ENCODE results near the gene GPR162.
A peak's percentile ranks its signal among the peaks of the same experiment; 100 is the strongest.

GPR162 gene

DNA sequence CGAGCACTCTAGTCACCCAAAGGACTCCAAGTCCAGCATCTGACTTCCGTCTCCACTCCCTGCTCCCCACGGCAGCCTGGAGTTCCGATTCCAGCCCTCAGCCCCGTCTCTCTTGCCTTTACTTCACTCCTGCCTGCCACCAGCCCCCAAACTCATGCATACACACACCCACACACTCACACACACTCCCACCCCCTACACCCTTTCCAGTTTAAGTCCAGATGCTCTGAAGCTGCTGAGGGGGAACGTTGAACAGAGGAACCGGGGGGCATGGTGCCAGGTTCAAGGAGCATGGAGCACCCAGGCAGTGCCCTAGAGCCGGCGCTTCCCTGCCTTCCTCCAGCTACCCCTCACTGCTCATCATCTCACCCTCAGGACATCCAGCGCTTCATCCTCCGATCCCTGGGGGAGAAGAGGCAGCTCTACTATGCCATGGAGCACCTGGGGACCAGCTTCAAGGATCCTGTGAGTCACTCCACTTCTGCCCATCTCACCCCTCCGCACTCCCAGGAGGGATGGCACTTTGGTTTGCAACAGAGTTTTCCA is 9.9 kb downstream of the GPR162 start:
- no peak for ATAC-seq (ENCODE audit: low read depth)
- no peak for DNase-seq (ENCODE audit: low spot score in 2 of 2)
- Mint-ChIP-seq H3K27me3 (peaks cover 27% of the 10 kb centered on the region), H3K36me3 (no peaks in the 10 kb centered on the region), H3K4me3 (no peak overlapping the region), H3K9me3 (no peaks in the 10 kb centered on the region), H3K27ac (no peak overlapping the region), H3K4me1 (peaks cover 20% of the 10 kb centered on the region)

DNA sequence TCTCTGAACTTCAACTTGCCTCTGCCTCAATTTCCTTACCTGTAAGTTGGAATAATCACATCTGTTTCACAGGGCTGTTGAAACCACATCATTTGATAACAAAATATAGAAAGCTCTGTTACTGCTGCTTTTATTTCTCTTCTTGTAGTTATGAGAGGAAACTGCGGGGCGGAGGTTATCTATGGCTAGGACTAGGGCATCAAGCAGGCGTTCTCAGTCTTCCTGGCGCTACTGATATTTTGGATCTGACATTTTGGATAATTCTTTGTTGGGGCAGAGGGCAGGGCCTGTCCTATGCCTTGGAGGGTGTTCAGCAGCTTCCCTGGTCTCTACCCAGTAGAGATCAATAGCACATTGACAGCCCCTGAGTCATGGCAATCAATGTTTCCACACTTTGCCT is 10.5 kb downstream of the GPR162 start:
- no peaks in the 10 kb centered on the region for H3K36me3 Mint-ChIP-seq
- H3K9me3 Mint-ChIP-seq: no peaks in the 10 kb centered on the region
- H3K27ac Mint-ChIP-seq: no peak overlapping the region
- ATAC-seq (ENCODE audit: low read depth) (no peak), DNase-seq (ENCODE audit: low spot score in 2 of 2) (no peak)
- H3K27me3 Mint-ChIP-seq: peaks cover 25% of the 10 kb centered on the region
- peaks cover 20% of the 10 kb centered on the region for H3K4me1 Mint-ChIP-seq
- no peak overlapping the region for H3K4me3 Mint-ChIP-seq

DNA sequence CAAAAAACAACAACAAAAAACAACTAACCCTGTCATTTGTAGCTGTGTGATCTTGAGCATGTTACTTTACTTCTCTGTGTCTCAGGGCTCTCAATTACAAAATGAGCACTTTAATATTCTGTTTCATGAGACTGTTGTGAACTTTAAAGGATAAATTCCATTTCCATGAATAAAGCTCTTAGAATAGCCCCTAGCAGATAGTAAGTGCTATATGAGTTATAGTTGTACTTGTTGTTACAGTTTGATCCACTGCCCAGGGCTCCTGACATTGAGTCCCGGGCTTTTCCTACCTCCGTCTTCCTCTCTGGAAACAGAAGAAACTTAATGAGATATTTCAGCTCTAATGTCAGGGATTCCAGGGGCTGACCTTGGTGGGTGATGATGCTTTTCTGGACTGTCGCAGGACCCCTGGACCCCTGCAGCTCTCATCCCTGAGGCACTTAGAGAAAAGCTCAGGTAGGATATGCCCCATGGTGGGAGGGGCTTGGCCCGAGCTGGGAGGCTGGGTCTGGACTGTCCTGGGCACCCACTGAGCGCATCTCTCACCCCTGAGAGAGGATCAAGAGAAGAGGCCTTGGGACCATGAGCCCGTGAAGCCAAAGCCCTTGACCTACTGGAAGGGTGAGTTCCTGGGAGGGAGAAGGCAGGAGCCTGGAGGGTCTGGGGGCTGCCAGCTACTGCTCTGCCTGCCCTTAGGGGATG is 11.7 kb downstream of the GPR162 start:
- Mint-ChIP-seq H3K27me3 (peaks cover 17% of the 10 kb centered on the region), H3K36me3 (no peaks in the 10 kb centered on the region), H3K27ac (no peak overlapping the region), H3K4me3 (no peak overlapping the region), H3K4me1 (peaks cover 12% of the 10 kb centered on the region), H3K9me3 (no peaks in the 10 kb centered on the region)
- ATAC-seq (ENCODE audit: low read depth) (no peak), DNase-seq (ENCODE audit: low spot score in 2 of 2) (no peak)

DNA sequence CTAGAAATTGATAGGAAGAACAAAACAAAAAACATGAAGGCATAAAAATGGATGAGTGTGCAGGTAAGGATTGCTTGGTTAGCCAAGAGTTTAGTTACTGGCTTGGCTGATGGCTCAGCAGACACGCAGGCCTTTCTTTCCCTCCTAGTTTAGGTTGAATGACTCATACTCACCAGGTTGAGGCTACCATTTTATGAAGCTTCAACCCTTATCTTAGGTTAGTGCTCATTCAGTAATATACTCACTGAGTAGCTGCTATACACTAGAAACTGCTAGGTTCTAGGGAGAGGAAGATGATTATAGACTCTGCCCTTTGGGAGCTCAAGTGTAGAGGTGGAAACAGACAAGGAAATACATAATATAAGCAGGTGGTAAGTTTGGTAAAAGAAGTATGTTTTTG is 12.6 kb downstream of the GPR162 start:
- no peak for ATAC-seq (ENCODE audit: low read depth)
- Mint-ChIP-seq H3K36me3 (no peaks in the 10 kb centered on the region), H3K27ac (no peak overlapping the region), H3K27me3 (peaks cover 12% of the 10 kb centered on the region), H3K4me3 (no peak overlapping the region), H3K4me1 (peaks cover 11% of the 10 kb centered on the region), H3K9me3 (no peaks in the 10 kb centered on the region)
- no peak for DNase-seq (ENCODE audit: low spot score in 2 of 2)

DNA sequence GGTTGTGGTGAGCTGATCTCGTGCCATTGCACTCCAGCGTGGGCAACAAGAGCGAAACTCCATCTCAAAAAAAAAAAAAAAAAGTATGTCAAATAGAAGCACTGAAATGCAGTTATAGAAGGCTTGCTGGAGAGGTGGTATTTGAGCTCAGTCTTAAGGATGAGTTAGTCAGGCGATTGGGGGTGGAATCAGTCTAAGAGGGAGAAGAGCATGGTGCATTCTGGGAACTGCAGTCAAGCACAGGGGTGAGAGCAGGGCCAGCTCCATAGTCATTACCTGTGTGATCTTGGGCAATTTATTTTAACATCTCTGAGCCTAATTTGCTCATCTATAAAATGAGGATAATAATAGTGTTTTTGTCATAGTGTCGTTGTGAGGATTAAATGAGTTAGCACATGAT is 13.3 kb downstream of the GPR162 start:
- no peaks in the 10 kb centered on the region for H3K9me3 Mint-ChIP-seq
- DNase-seq (ENCODE audit: low spot score in 2 of 2) (no peak), ATAC-seq (ENCODE audit: low read depth) (no peak)
- no peak overlapping the region for H3K27ac Mint-ChIP-seq
- no peak overlapping the region for H3K4me3 Mint-ChIP-seq
- peaks cover 9% of the 10 kb centered on the region for H3K27me3 Mint-ChIP-seq
- peaks cover 11% of the 10 kb centered on the region for H3K4me1 Mint-ChIP-seq
- H3K36me3 Mint-ChIP-seq: no peaks in the 10 kb centered on the region

DNA sequence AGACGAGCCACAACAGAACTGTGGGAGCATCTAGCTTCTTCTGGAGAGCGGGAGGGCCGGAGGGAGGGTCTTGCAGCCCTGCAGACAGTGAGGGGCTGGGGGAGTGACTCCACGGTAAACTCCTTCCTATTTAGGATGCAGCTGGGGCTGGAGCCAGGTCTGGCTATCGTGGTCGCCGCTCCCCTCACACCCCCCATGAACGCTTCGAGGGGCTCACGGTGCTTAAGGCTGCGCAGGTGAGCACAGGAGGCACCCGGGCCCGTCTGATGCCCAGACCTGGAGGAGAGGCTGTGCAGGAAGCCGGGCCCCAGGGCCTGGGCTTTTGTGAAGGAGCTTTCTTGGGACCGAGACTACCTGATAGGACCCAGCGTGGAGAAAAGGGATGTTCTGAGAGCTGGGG is 15.2 kb downstream of the GPR162 start:
- no peaks in the 10 kb centered on the region for H3K27me3 Mint-ChIP-seq
- no peak overlapping the region for H3K4me3 Mint-ChIP-seq
- ATAC-seq (ENCODE audit: low read depth) (no peak), DNase-seq (ENCODE audit: low spot score in 2 of 2) (no peak)
- H3K27ac Mint-ChIP-seq: no peak overlapping the region
- peaks cover 17% of the 10 kb centered on the region for H3K4me1 Mint-ChIP-seq
- H3K36me3 Mint-ChIP-seq: no peaks in the 10 kb centered on the region
- no peaks in the 10 kb centered on the region for H3K9me3 Mint-ChIP-seq

DNA sequence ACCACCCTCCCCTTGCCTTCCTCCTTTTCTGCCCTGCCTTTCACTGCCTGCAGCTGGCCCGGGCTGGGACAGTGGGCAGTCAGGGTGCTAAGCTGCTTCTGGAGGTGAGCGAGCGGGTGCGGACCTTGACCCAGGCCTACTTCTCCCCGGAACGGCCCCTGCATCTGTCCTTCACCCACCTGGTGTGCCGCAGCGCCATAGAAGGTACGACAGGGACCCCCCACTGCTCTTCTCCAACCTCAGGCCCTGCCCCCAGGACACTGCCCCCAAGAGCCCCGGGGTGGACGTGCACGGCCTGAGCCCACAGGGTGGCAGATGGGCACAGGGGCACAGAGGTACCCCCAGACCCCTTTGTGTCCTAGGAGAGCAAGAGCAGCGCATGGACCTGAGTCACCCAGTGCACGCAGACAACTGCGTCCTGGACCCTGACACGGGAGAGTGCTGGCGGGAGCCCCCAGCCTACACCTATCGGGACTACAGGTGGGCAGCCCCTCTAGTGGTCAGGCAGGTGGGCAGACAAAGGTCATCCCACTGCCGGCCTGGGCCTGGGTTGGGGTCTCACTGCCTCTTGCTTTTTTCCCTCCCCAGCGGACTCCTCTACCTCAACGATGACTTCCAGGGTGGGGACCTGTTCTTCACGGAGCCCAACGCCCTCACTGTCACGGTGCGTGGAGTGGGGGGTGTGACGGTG is 15.9 kb downstream of the GPR162 start:
- Mint-ChIP-seq H3K4me1 (peaks cover 17% of the 10 kb centered on the region), H3K4me3 (no peak overlapping the region), H3K9me3 (no peaks in the 10 kb centered on the region), H3K27ac (no peak overlapping the region), H3K36me3 (no peaks in the 10 kb centered on the region), H3K27me3 (no peaks in the 10 kb centered on the region)
- DNase-seq (ENCODE audit: low spot score in 2 of 2) (no peak), ATAC-seq (ENCODE audit: low read depth) (no peak)

DNA sequence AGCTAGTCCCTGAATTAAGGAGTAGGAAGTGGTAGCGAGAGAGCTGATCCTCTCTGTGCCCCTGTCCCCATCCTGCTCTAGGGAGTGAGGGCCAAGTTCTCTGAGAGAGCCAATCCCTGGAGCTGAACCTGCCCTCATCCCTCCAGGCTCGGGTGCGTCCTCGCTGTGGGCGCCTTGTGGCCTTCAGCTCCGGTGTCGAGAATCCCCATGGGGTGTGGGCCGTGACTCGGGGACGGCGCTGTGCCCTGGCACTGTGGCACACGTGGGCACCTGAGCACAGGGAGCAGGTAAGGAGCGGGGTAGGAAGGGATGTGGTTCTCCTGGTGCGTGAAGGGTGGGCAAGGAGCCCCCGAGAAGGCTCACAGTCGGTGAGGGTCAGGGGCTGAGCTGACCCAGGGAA is 17.2 kb downstream of the GPR162 start:
- no peak for ATAC-seq (ENCODE audit: low read depth)
- DNase-seq (ENCODE audit: low spot score in 2 of 2): no peak
- peaks cover 6% of the 10 kb centered on the region for H3K27me3 Mint-ChIP-seq
- H3K4me3 Mint-ChIP-seq: peak overlapping the region; percentile 21
- H3K27ac Mint-ChIP-seq: no peak overlapping the region
- H3K36me3 Mint-ChIP-seq: no peaks in the 10 kb centered on the region
- H3K9me3 Mint-ChIP-seq: no peaks in the 10 kb centered on the region
- peaks cover 22% of the 10 kb centered on the region for H3K4me1 Mint-ChIP-seq

DNA sequence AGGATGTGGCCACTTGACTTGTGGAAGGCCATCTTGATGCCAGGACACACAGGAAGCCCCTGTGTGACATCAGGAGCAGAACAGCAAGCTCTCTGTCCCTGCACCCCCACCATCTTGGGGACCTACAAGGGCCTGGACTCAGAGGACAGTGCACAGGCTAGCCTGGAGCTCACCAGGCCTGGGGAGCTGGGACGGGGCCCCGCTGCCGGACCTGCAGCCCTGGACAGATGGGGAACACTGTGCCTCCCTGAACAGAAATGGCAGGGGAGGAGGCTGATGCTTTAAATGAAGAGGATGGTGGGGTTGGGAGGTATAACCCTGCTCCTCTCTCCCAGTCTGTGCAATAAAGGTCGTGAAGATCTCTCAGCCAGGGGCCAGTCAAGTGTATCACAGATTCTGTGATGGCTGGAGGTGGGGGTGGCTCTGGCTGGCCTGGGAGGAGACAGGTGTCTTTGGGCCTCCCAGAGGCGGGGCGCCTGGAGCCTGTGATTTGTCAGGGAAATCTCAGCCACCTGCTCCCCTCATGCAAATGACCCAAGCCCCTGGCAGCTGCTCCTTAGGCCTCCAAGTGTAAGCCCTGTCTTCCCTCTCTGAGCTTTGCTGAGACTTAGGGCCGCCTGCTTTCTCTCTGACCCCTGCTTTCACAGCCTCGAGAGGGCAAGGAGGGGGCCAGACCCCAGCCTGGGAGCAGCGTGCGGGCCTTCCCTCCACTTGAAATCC is 18.0 kb downstream of the GPR162 start:
- H3K9me3 Mint-ChIP-seq: no peaks in the 10 kb centered on the region
- H3K27me3 Mint-ChIP-seq: peaks cover 6% of the 10 kb centered on the region
- peaks cover 22% of the 10 kb centered on the region for H3K4me1 Mint-ChIP-seq
- no peak overlapping the region for H3K27ac Mint-ChIP-seq
- H3K36me3 Mint-ChIP-seq: no peaks in the 10 kb centered on the region
- ATAC-seq (ENCODE audit: low read depth) (peak; percentile 91), DNase-seq (ENCODE audit: low spot score in 2 of 2) (peak in 1 of 2 donors; percentile 45)
- H3K4me3 Mint-ChIP-seq: peak overlapping the region; percentile 25

DNA sequence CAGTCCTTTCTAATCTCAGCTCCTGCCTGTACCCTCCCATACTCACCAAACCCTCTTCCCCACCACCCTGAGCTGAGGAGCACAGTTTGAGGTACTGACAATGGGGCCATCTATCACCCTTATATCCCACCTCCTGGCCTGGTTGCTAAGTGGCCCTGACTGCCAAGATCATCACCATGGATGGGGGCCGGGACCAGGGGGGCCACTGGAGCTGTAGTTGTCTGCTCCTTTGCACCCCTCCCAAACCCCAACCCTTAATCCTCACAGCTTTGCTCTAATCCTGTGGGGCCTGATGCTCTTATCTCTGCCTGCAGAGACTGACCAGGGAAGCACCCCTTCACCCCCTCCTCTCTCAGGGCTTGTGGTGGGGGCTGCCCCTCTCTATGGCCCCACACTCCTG is 18.7 kb downstream of the GPR162 start:
- Mint-ChIP-seq H3K4me3 (peak overlapping the region; percentile 25), H3K36me3 (no peaks in the 10 kb centered on the region), H3K9me3 (no peaks in the 10 kb centered on the region), H3K27me3 (peaks cover 6% of the 10 kb centered on the region), H3K4me1 (peaks cover 22% of the 10 kb centered on the region), H3K27ac (no peak overlapping the region)
- DNase-seq (ENCODE audit: low spot score in 2 of 2) (no peak), ATAC-seq (ENCODE audit: low read depth) (peak; percentile 10)

DNA sequence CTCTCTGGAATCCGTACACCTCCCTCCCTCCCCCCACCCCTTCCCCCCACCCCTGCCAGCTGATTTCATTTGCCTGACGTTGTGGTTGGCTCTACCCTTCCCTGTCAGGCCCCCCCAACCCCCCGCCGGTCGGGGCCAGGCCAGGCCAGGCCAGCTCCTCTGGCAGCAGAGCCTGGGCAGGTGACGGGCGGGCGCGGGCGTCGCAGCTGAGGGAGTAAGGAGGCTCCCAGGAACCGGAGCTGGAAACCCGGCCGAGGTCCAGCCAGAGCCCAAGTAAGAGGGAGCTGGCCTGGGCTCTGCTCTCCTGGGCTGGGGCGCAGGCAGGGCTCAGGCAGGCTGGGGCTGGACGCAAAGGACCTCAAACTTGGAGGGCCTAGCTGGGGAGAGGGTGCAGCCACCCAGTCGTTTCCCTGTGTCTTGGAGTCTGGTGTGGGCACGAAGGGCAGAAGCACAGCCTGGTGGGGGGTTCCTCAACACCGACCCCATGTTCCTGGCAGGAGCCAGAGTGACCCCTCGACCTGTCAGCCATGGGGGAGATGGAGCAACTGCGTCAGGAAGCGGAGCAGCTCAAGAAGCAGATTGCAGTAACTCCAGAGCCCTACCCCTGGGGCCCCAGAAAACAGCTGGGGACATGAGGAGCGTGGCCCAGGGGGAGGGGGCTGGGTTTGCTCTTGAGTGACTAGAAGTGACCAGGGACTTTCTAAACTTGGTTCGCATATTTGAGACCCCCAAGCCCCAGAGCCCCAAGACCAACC is 19.3 kb downstream of the GPR162 start, which contains the start of gene GNB3:
TSS of gene GNB3 (plus strand) at position 165 of the 755 bp plus-strand sequence. CDS start at position 528, 363 bp downstream.
- Mint-ChIP-seq H3K36me3 (no peaks in the 10 kb centered on the region), H3K27me3 (peaks cover 6% of the 10 kb centered on the region), H3K4me1 (peaks cover 18% of the 10 kb centered on the region), H3K4me3 (peak within 1 kb of the TSS; percentile 25), H3K27ac (no peak within 1 kb of the TSS), H3K9me3 (no peaks in the 10 kb centered on the region)
- no peak for DNase-seq (ENCODE audit: low spot score in 2 of 2)
- ATAC-seq (ENCODE audit: low read depth): no peak

DNA sequence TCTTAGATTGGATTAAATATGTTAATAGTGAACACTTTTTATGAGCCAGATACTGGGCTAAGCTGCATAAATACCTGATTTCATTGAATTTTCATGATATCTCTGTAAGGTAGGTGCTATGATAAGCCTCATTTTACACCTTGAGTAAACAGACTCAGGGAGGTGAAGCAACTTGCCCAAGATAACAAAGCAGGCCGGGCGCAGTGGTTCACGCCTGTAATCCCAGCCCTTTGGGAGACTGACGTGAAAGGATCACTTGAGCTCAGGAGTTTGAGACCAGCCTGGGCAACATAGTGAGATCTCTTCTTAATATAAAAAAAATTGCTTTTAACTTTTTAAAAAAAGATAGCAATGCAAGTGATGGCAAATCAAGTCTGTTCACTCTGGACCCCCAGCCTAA is 20.5 kb downstream of the GPR162 start:
- peaks cover 18% of the 10 kb centered on the region for H3K4me1 Mint-ChIP-seq
- ATAC-seq (ENCODE audit: low read depth) (no peak), DNase-seq (ENCODE audit: low spot score in 2 of 2) (no peak)
- no peaks in the 10 kb centered on the region for H3K36me3 Mint-ChIP-seq
- H3K27me3 Mint-ChIP-seq: peaks cover 6% of the 10 kb centered on the region
- no peaks in the 10 kb centered on the region for H3K9me3 Mint-ChIP-seq
- no peak overlapping the region for H3K4me3 Mint-ChIP-seq
- H3K27ac Mint-ChIP-seq: no peak overlapping the region

DNA sequence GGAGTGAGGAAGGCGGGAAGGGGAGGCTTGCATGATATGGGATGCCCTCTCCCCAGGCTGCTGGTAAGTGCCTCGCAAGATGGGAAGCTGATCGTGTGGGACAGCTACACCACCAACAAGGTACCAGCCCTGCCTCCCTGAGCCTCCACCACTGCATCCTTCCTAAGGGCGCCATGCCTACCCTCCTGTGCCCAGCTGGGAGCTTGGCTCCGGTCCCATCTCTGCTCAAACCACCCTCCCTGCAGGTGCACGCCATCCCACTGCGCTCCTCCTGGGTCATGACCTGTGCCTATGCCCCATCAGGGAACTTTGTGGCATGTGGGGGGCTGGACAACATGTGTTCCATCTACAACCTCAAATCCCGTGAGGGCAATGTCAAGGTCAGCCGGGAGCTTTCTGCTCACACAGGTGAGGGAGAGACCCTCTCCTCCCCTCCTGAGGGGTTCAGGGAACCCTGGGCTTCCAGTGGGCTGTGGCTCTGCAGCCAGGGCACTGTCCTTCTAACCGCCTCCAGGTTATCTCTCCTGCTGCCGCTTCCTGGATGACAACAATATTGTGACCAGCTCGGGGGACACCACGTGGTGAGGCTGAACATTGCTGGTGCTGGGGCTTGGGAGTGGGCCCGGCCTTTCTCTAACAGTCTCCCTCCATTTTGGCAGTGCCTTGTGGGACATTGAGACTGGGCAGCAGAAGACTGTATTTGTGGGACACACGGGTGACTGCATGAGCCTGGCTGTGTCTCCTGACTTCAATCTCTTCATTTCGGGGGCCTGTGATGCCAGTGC is 21.7 kb downstream of the GPR162 start:
- ATAC-seq (ENCODE audit: low read depth): no peak
- no peak overlapping the region for H3K27ac Mint-ChIP-seq
- H3K27me3 Mint-ChIP-seq: peaks cover 6% of the 10 kb centered on the region
- H3K36me3 Mint-ChIP-seq: no peaks in the 10 kb centered on the region
- H3K9me3 Mint-ChIP-seq: no peaks in the 10 kb centered on the region
- no peak overlapping the region for H3K4me3 Mint-ChIP-seq
- DNase-seq (ENCODE audit: low spot score in 2 of 2): no peak
- H3K4me1 Mint-ChIP-seq: peaks cover 18% of the 10 kb centered on the region
